Memory B cell (primary cell): Measurements from ENCODE around the gene ZNF521.

Experiments
- ATAC-seq: fragments of 150-1000 bp; cut with Tn5 transposase; 2 replicates; pipeline ENCODE4 v1.10.0; 2021; ENCODE audit warnings: low read depth, mild to moderate bottlenecking, moderate library complexity
- DNase-seq, 2 donors: peaks; one replicate each; pipeline ENCODE4 v3.0.0; 2022; ENCODE audit warnings: low spot score in 2 of 2
- H3K27ac Mint-ChIP-seq: one replicate; pipeline ENCODE4 v1.8.0; 2022; ENCODE audit warnings: mild to moderate bottlenecking, moderate library complexity, mixed read lengths
- H3K27me3 Mint-ChIP-seq: one replicate; pipeline ENCODE4 v1.8.0; 2022; ENCODE audit warnings: mixed read lengths
- H3K36me3 Mint-ChIP-seq: one replicate; pipeline ENCODE4 v1.8.0; 2022; ENCODE audit warnings: mild to moderate bottlenecking, mixed read lengths
- H3K4me1 Mint-ChIP-seq: one replicate; pipeline ENCODE4 v1.8.0; 2022; ENCODE audit warnings: mixed read lengths
- H3K4me3 Mint-ChIP-seq: one replicate; pipeline ENCODE4 v1.8.0; 2022; ENCODE audit warnings: mild to moderate bottlenecking, moderate library complexity, mixed read lengths
- H3K9me3 Mint-ChIP-seq: one replicate; pipeline ENCODE4 v1.8.0; 2022; ENCODE audit warnings: mixed read lengths

The ZNF521 gene

DNA sequence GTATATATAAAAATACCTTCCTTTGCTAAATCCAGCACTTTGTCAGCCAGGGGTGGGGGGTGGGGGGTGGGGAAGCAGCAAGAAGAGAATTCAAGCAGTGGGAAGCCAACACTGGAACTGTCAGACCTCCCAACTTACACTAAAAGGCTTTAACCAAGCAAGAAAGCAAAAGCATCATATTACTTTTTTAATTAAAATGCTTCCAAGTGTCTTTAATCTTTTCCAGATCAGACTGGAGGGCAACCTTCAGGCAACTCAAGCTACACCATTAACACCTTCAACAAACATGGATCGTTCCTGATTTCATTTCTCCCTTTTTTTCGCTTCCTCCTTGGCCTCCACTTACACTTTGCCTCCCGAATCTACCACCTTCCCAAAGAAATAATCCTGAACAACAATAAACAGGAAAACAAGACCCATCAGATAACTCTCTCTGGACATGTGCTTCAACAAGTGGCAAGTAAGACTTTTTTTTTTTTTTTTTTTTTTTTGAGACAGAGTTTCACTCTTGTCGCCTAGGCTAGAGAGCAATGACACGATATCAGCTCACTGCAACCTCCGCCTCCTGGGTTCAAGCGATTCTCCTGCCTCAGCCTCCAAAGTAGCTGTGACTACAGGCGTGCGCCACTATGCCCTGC, 35.5 kb downstream of the ZNF521 start:
- H3K36me3 Mint-ChIP-seq: no peaks in the 10 kb centered on the region

DNA sequence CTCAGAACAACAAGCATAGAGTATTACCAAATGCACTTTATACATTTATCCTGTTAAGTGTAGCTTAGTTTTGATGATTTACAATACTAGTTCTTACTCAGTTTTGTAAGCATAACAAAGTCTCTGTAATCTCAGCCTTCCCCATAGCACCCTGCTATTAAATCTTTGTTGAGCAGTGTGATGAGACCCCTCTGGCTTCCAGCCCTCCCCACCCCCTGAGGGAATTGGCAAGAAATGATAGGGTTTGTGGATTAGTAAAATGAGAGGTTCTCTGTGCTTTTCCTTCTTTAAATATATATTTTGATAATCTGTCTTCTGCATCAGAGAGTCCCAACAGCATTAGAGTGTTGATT, 37.2 kb downstream of the ZNF521 start:
- Mint-ChIP-seq H3K27me3 (peaks cover 2% of the 10 kb centered on the region), H3K27ac (no peak overlapping the region), H3K4me3 (no peak overlapping the region), H3K36me3 (no peaks in the 10 kb centered on the region), H3K9me3 (no peaks in the 10 kb centered on the region), H3K4me1 (no peaks in the 10 kb centered on the region)
- DNase-seq (no peak), ATAC-seq (no peak)

More for the DNA sequence above, 35.5 kb downstream of the ZNF521 start:
- ATAC-seq: no peak
- Mint-ChIP-seq H3K4me3 (no peak overlapping the region), H3K4me1 (no peaks in the 10 kb centered on the region), H3K27ac (no peak overlapping the region), H3K27me3 (peaks cover 2% of the 10 kb centered on the region), H3K9me3 (no peaks in the 10 kb centered on the region)
- no peak for DNase-seq

- Mint-ChIP-seq H3K9me3 (no peaks in the 10 kb centered on the region), H3K36me3 (no peaks in the 10 kb centered on the region), H3K4me1 (no peaks in the 10 kb centered on the region), H3K27me3 (peaks cover 2% of the 10 kb centered on the region), H3K27ac (no peak overlapping the region), H3K4me3 (no peak overlapping the region)
- DNase-seq (no peak), ATAC-seq (no peak)
Measured at GRCh38 chr18:25314151-25314837, 37.7 kb downstream of the ZNF521 start.

GRCh38 chr18:25313268-25313667, 38.7 kb downstream of the ZNF521 start:
- DNase-seq (no peak), ATAC-seq (no peak)
- no peaks in the 10 kb centered on the region for H3K36me3 Mint-ChIP-seq
- peaks cover 8% of the 10 kb centered on the region for H3K27me3 Mint-ChIP-seq
- no peak overlapping the region for H3K4me3 Mint-ChIP-seq
- no peaks in the 10 kb centered on the region for H3K4me1 Mint-ChIP-seq
- no peaks in the 10 kb centered on the region for H3K9me3 Mint-ChIP-seq
- no peak overlapping the region for H3K27ac Mint-ChIP-seq

DNA sequence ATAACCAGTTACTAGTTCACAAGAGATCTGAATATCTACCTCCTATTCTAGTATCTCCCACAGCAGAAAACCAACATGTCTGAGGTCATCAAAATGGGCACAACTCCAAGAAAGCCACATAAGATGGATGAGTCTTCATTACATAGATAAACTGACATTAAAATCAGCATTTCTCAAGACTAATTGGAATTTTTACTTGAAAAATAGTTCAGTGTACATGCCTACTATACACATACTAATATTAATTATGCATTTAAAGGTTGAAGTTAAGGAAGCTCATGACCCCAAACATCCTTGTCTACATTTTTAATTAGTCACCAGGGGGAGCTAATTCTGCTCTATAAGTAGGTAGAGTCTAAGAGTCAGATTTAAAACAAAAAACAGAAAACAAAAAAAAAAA, 41.9 kb downstream of the ZNF521 start:
- DNase-seq (no peak), ATAC-seq (no peak)
- Mint-ChIP-seq H3K36me3 (no peaks in the 10 kb centered on the region), H3K27ac (no peak overlapping the region), H3K4me1 (no peaks in the 10 kb centered on the region), H3K4me3 (no peak overlapping the region), H3K27me3 (peaks cover 9% of the 10 kb centered on the region), H3K9me3 (no peaks in the 10 kb centered on the region)

DNA sequence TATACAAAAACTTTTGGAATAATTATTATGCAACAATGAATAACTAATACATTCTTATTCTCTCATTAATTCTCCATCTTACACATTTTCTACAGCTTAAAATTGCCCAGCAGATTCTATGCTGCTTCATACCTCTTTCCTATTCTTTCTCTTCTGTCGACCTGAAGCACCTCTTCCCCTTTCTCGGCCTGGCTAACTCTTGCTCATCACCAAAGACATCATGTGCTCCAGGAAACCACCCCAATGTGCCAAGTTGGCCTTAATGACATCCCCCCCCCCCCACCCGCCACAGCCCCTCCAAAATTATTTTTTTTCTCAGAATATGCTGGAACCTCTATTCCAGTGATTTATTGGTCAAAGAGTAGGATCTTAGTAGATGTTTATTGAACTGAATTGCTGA, 43.6 kb downstream of the ZNF521 start:
- DNase-seq: no peak
- Mint-ChIP-seq H3K9me3 (peaks cover 1% of the 10 kb centered on the region), H3K36me3 (no peaks in the 10 kb centered on the region), H3K4me1 (no peaks in the 10 kb centered on the region), H3K27ac (no peak overlapping the region), H3K27me3 (peaks cover 11% of the 10 kb centered on the region), H3K4me3 (no peak overlapping the region)
- no peak for ATAC-seq

DNA sequence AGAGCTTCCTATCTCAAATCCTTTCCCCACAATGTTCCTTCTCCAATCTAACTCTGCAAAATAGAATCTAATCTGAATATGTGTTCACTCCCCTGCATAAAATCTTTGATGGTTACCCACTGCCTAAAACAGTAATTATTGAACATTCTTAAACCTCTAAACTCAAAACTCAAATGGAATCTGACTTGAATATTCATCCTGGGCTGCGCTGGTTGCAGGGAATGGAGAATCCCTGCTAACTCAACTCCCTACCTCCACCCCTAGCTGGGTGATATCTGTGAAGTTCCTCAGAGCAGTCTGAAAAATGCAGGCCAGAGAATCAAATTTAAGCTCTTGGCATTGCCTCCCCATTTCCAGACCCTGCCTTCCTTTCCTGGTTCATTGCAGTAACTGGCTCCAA, 44.8 kb downstream of the ZNF521 start:
- Mint-ChIP-seq H3K36me3 (no peaks in the 10 kb centered on the region), H3K4me1 (no peaks in the 10 kb centered on the region), H3K27ac (no peak overlapping the region), H3K27me3 (peaks cover 11% of the 10 kb centered on the region), H3K4me3 (no peak overlapping the region), H3K9me3 (peaks cover 1% of the 10 kb centered on the region)
- DNase-seq (no peak), ATAC-seq (no peak)

GRCh38 chr18:25306671-25307070, 45.3 kb downstream of the ZNF521 start:
- no peak overlapping the region for H3K27ac Mint-ChIP-seq
- no peak for DNase-seq
- ATAC-seq: no peak
- H3K27me3 Mint-ChIP-seq: peaks cover 11% of the 10 kb centered on the region
- no peaks in the 10 kb centered on the region for H3K36me3 Mint-ChIP-seq
- peaks cover 1% of the 10 kb centered on the region for H3K9me3 Mint-ChIP-seq
- H3K4me1 Mint-ChIP-seq: no peaks in the 10 kb centered on the region
- no peak overlapping the region for H3K4me3 Mint-ChIP-seq

- H3K4me3 Mint-ChIP-seq: no peak overlapping the region
- no peak for DNase-seq
- ATAC-seq: no peak
- H3K27ac Mint-ChIP-seq: no peak overlapping the region
- H3K36me3 Mint-ChIP-seq: no peaks in the 10 kb centered on the region
- H3K9me3 Mint-ChIP-seq: peaks cover 1% of the 10 kb centered on the region
- H3K27me3 Mint-ChIP-seq: peaks cover 11% of the 10 kb centered on the region
- H3K4me1 Mint-ChIP-seq: no peaks in the 10 kb centered on the region
Measured at GRCh38 chr18:25305584-25305983, 46.4 kb downstream of the ZNF521 start.

GRCh38 chr18:25300492-25300891, 51.5 kb downstream of the ZNF521 start:
- H3K36me3 Mint-ChIP-seq: no peaks in the 10 kb centered on the region
- H3K27me3 Mint-ChIP-seq: peaks cover 3% of the 10 kb centered on the region
- ATAC-seq: no peak
- peaks cover 1% of the 10 kb centered on the region for H3K9me3 Mint-ChIP-seq
- no peaks in the 10 kb centered on the region for H3K4me1 Mint-ChIP-seq
- no peak for DNase-seq
- H3K4me3 Mint-ChIP-seq: no peak overlapping the region
- H3K27ac Mint-ChIP-seq: no peak overlapping the region

GRCh38 chr18:25299426-25300300, 52.3 kb downstream of the ZNF521 start:
- no peaks in the 10 kb centered on the region for H3K4me1 Mint-ChIP-seq
- H3K27me3 Mint-ChIP-seq: peaks cover 3% of the 10 kb centered on the region
- peaks cover 1% of the 10 kb centered on the region for H3K9me3 Mint-ChIP-seq
- no peak for ATAC-seq
- no peak for DNase-seq
- no peak overlapping the region for H3K27ac Mint-ChIP-seq
- H3K36me3 Mint-ChIP-seq: no peaks in the 10 kb centered on the region
- no peak overlapping the region for H3K4me3 Mint-ChIP-seq

GRCh38 chr18:25298853-25299274, 53.1 kb downstream of the ZNF521 start:
- H3K27me3 Mint-ChIP-seq: peaks cover 1% of the 10 kb centered on the region
- DNase-seq (no peak), ATAC-seq (no peak)
- H3K27ac Mint-ChIP-seq: no peak overlapping the region
- H3K9me3 Mint-ChIP-seq: no peaks in the 10 kb centered on the region
- H3K36me3 Mint-ChIP-seq: no peaks in the 10 kb centered on the region
- H3K4me3 Mint-ChIP-seq: no peak overlapping the region
- no peaks in the 10 kb centered on the region for H3K4me1 Mint-ChIP-seq

DNA sequence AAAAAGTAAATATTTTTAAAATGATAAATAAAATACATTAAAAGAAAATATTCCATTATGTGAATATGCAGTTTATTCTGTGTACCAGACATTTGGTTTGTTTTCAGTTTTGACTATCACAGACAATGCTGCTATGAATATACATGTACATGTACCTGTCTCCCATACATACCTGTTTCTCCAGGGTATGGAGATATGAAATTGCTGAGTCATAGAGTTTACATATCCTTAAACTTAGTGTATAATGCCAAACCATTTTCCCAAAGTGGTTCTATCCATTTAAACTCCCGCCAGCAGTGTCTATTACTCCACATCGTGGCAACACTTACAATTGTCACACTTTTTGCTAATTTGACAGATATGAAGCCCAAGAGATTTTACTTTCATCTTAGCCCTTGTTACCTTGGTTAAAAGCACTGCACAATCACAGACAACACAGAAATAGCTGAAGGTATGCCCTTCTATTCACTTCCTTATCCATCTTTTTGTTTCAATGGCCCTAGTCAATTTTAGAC, 56.3 kb downstream of the ZNF521 start:
- ATAC-seq (no peak), DNase-seq (no peak)
- no peaks in the 10 kb centered on the region for H3K4me1 Mint-ChIP-seq
- H3K27ac Mint-ChIP-seq: no peak overlapping the region
- no peaks in the 10 kb centered on the region for H3K36me3 Mint-ChIP-seq
- H3K9me3 Mint-ChIP-seq: no peaks in the 10 kb centered on the region
- peaks cover 1% of the 10 kb centered on the region for H3K27me3 Mint-ChIP-seq
- no peak overlapping the region for H3K4me3 Mint-ChIP-seq

DNA sequence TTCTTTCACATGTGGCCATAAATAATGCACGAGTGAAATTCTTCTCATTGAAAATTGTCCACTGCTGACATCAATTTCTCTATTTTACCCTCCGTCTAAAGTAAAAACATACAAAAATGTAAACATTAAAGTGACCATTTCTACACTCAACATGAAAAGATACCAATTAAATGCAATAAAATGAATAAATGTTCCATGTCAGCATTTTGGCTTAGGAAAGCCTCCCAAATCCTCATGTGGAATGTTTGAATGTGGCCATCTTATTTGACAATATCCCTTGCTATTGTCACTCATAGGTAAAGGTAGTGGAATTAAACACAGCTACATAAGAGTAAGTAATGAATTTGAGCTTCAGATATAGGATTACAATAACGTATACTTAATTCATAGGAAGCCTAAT, 60.8 kb downstream of the ZNF521 start:
- Mint-ChIP-seq H3K4me3 (no peak overlapping the region), H3K9me3 (no peaks in the 10 kb centered on the region), H3K27ac (no peak overlapping the region), H3K27me3 (no peaks in the 10 kb centered on the region), H3K4me1 (no peaks in the 10 kb centered on the region), H3K36me3 (no peaks in the 10 kb centered on the region)
- ATAC-seq: no peak
- no peak for DNase-seq
